Urinary bladder (tissue), 4 donors: ENCODE results near the gene PPFIBP2. TPM values are rescaled to one million over a fixed set of nuclear protein-coding genes. Genes with fewer than 3 reads are reported as not detected.

Experiments used
- DNase-seq: peaks from one replicate; pipeline ENCODE4 v3.0.0-alpha.2; 2015; ENCODE audit errors: extremely low spot score
- H3K27ac ChIP-seq: one replicate; pipeline ENCODE4 v1.5.1; 2013; ENCODE audit warnings: low read depth, mild to moderate bottlenecking, moderate library complexity
- H3K36me3 ChIP-seq: one replicate; pipeline ENCODE4 v1.6.1; 2013; ENCODE audit warnings: mild to moderate bottlenecking, moderate library complexity; ENCODE audit not compliant: insufficient read depth
- H3K4me1 ChIP-seq: one replicate; pipeline ENCODE4 v1.6.1; 2013; ENCODE audit warnings: mild to moderate bottlenecking, moderate library complexity; ENCODE audit not compliant: insufficient read depth
- H3K4me3 ChIP-seq: one replicate; pipeline ENCODE4 v1.5.1; 2013; ENCODE audit warnings: low read depth, low read length
- WGBS: extraction: QIAGEN DNeasy Blood & Tissue Kit; methylation state at CpG from one replicate; pipeline ENCODE4 v1.1.7; 2013; 5-methylcytosine and 5-hydroxymethylcytosine counted together
- polyA plus RNA-seq: library from polyadenylated mRNA; stranded (reverse); fragments of 200-250 nt; gene quantifications from one replicate; pipeline ENCODE4 v1.2.3, GENCODE V29; 2013
- total RNA-seq: library from RNA; depleted of rRNA; stranded (reverse); fragments of >200 nt; gene quantifications from one replicate; pipeline ENCODE4 v1.2.3, GENCODE V29; 2014
- donor health status: healthy with polysubstance abuse.
- donor health status: healthy.

PPFIBP2 gene
- total and polyA plus RNA-seq, 2 donors, result 11.9 to 56.8 TPM

DNA sequence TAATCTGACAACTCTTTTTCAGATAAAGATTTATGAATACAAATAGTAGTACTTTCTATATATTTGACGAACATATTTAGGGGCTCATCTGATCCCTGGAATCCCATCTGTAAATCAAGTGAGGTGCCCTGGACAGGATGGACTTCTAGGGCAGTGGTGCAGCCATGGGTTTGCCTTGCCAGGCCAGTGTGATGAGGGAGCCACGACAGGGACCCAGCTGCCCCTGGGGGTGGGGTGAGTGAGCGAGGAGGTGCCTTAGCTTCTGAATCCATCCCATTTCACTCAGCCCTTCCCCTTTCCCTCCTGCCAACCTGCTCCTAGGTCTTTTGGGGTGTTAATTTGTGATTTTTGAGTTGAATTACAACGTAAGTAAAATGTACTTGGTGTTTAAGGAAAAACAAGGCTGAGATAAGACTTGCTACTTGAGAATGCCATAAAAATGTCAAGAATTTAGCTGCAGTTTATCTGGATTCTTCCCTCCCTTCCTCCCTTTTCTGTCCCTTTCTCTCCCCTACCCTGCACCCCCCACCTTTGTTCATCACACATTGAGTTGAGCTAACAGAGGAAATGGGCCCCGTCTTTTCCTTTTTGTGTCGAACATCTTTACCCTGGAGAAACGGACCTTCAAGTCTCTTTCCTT lies 60.8 kb downstream of the PPFIBP2 start:
- no peaks in the 10 kb centered on the region for H3K36me3 ChIP-seq
- no peak overlapping the region for H3K4me3 ChIP-seq
- no peak overlapping the region for H3K27ac ChIP-seq
- no peak for DNase-seq
- WGBS, result 72% methylated on average over 7 of the region's 7 CpGs
- H3K4me1 ChIP-seq, result no peaks in the 10 kb centered on the region

DNA sequence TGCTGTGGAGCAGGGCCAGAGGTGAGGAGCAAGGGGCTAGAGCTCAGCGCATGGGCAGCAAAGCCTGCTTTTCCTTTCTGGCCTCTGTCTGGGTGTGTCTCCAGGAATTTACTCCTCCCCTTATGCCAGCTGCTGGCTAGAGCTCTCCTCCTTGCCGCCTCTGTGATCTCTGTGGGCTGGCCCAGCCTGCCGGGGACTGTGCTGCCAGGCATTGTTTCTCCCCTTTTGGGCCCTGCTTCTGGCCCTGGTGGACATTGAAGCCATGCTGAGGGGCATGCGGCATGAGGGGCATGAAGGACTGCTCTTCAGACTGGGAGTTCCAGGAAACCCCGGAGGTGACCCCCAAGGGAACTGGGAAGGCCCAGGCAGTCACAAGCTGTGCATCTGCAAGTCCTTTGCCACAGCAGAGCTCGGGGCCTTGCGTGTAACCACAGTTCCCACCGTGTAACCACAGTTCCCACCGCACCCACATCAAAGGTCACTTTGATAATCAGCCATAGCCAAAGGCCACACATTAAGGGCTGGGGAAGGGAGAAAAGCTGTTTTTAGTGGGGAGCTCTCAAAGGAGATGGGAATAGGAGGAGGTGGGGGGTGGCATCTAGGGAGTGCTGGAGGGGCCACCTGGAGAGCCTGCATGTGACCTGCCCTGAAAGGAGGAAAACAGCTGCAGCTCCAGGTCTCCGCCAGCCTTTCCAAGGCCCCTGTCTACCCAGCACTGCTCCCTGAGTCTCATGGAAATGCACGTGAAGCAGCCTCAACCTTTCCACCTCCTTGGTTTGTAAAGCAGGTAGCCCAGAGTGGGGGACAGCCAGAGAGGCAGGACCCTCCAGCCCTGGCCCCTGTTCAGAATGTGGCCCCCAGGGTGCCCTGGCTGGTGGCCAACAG lies 62.3 kb downstream of the PPFIBP2 start:
- 61% methylated on average over 11 of the region's 11 CpGs for WGBS
- Histone ChIP-seq H3K27ac (peak overlapping the region; percentile 77), H3K36me3 (no peaks in the 10 kb centered on the region), H3K4me3 (no peak overlapping the region), H3K4me1 (no peaks in the 10 kb centered on the region)
- no peak for DNase-seq

DNA sequence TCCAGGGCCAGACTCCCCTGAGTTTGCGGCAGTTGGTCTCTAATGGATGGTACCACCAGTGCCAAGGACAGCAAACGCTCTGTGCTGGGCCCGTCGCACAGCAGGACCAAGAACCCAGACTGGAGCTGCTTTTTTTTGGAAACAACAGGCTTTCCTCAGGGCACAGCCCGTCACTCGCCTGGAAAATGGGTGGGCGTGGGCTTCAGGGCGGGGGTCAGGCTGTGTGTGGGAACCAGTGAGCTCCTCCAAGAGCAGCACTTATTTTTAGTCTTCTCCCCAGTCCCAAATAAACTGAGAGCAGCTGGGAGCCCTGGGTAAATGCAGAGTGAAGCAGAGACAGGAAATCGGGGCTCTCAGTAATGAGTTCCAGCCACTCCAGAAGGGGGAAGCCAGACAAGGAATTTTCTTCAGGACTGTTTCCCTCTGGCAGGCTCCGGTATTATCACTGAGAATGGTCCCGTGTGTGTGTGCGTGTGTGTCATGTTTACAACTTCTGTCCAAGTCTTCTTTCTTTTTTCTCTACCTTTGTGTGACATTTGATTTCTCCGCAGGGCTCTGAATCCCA lies 63.0 kb downstream of the PPFIBP2 start:
- Histone ChIP-seq H3K4me3 (peak overlapping the region; percentile 20), H3K27ac (peak overlapping the region; percentile 77), H3K4me1 (no peaks in the 10 kb centered on the region), H3K36me3 (no peaks in the 10 kb centered on the region)
- 19% methylated on average over 13 of the region's 13 CpGs for WGBS
- no peak for DNase-seq

GRCh38 chr11:7577291-7578190 lies 63.7 kb downstream of the PPFIBP2 start:
- peak; percentile 70 for DNase-seq
- Histone ChIP-seq H3K36me3 (no peaks in the 10 kb centered on the region), H3K4me3 (peak overlapping the region; percentile 20), H3K27ac (peak overlapping the region; percentile 77), H3K4me1 (no peaks in the 10 kb centered on the region)
- 6% methylated on average over 16 of the region's 16 CpGs for WGBS

DNA sequence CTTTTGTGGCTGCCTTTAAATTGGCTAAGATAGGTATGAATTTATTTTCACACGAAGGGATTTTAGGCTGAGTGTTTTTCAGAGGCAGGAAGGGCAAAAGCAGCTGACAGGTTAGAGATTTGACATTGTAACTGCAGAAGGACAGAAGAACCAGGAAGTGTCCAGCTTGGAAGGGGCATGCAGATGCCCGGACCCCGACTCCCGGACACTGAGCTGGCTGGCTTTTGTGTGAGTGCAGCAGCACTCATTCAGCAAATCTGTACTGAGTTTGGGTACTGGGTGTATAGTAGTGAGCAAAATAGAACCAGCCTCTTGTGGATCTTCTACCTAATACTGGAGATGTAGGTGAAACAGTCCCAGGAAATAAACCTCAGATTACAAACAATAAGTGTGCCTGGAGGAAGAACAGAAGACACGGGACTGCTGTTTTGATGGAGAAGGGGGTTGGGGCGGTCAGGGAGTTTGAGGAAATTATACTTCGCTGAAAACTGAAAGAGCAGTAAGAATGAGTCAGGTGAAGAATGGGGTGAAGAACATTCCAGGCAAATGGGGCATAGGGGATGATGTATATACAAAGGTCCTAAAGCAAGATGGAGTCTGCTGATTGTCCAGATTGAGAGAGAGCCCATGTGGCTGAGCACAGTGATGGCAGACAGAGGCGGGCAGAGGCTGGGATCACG lies 64.6 kb downstream of the PPFIBP2 start:
- no peaks in the 10 kb centered on the region for H3K4me1 ChIP-seq
- peak overlapping the region; percentile 32 for H3K27ac ChIP-seq
- no peak for DNase-seq
- peak overlapping the region; percentile 20 for H3K4me3 ChIP-seq
- 48% methylated on average over 9 of the region's 9 CpGs for WGBS
- no peaks in the 10 kb centered on the region for H3K36me3 ChIP-seq

DNA sequence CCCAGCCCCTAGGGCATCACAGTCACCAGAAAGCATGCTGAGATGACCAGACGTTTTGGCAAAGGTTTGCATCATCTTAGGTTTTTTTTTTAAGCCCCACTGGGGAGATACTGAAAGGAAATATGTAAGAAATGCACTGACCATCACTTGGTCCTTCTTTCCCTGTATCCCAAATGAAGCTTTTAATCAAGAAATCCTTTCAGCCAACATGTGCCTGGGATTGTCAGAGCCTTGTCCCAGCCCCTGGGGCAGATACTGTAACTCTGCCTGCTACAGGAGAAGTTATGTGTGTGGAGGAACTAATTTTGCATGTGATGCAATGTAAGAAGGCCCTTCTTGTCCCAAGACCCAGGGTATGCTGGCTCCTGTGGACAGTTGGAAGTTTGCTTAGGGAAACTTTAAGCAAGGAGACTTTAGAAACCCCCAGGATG lies 65.6 kb downstream of the PPFIBP2 start:
- Histone ChIP-seq H3K4me1 (no peaks in the 10 kb centered on the region), H3K4me3 (no peak overlapping the region)
- WGBS, result 32% methylated on average over 1 of the region's 1 CpG

GRCh38 chr11:7581021-7581590 lies 67.3 kb downstream of the PPFIBP2 start:
- H3K4me1 ChIP-seq, result no peaks in the 10 kb centered on the region
- no peak overlapping the region for H3K4me3 ChIP-seq
- DNase-seq, result no peak
- H3K27ac ChIP-seq, result no peak overlapping the region
- H3K36me3 ChIP-seq, result no peaks in the 10 kb centered on the region
- WGBS, result 54% methylated on average over 2 of the region's 2 CpGs

More for the DNA sequence above, 65.6 kb downstream of the PPFIBP2 start:
- no peak for DNase-seq
- Histone ChIP-seq H3K27ac (no peak overlapping the region), H3K36me3 (no peaks in the 10 kb centered on the region)

GRCh38 chr11:7582338-7582985 lies 68.7 kb downstream of the PPFIBP2 start:
- H3K4me1 ChIP-seq, result no peaks in the 10 kb centered on the region
- no peak for DNase-seq
- H3K36me3 ChIP-seq, result no peaks in the 10 kb centered on the region
- no peak overlapping the region for H3K4me3 ChIP-seq
- WGBS, result 70% methylated on average over 2 of the region's 2 CpGs
- H3K27ac ChIP-seq, result no peak overlapping the region

GRCh38 chr11:7583248-7583647 lies 69.4 kb downstream of the PPFIBP2 start:
- 80% methylated on average over 3 of the region's 3 CpGs for WGBS
- Histone ChIP-seq H3K4me3 (no peak overlapping the region), H3K36me3 (no peaks in the 10 kb centered on the region), H3K27ac (no peak overlapping the region), H3K4me1 (no peaks in the 10 kb centered on the region)
- no peak for DNase-seq

DNA sequence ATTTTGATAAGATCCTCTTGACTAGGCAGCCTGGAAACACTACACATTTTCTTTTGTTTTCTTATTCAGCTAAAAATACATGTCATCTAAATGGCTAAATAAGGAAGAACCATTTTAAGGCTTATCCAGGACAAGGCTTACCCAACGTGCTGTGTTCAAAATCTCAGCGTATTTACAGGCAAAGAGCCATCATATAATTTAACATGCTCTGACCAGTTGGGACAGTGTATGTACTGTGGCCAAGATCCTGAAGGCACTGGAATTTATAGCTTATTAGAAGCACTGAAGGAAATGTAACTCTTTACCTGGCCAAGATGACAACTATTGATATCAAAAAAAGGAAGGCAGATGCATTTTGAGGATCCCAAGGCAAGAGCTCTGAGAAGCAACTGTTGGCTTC lies 71.1 kb downstream of the PPFIBP2 start:
- no peaks in the 10 kb centered on the region for H3K4me1 ChIP-seq
- DNase-seq, result no peak
- 53% methylated on average over 2 of the region's 2 CpGs for WGBS
- no peak overlapping the region for H3K4me3 ChIP-seq
- no peak overlapping the region for H3K27ac ChIP-seq
- no peaks in the 10 kb centered on the region for H3K36me3 ChIP-seq

DNA sequence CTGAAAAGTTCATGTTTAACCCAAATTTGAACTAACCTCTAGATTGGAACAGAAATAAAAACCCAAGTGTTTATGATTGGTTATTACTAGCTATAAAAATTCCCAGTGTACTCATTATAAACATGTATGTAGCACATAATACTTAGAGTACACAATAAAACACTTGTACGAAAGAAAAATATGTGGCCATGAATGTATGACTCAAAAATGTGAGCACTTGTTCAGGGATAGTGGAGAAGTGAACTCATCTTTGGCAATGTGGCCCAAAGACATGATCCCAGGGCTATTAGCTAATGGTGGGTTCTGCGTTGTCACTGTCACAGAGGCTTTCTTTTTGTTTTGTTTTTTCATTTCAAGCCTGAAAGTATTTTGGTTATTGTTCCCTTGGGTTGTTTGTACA lies 72.0 kb downstream of the PPFIBP2 start:
- DNase-seq, result no peak
- Histone ChIP-seq H3K4me3 (no peak overlapping the region), H3K4me1 (no peaks in the 10 kb centered on the region), H3K27ac (no peak overlapping the region), H3K36me3 (no peaks in the 10 kb centered on the region)
- 63% methylated on average over 2 of the region's 2 CpGs for WGBS

GRCh38 chr11:7586376-7586775 lies 72.6 kb downstream of the PPFIBP2 start:
- Histone ChIP-seq H3K27ac (no peak overlapping the region), H3K4me3 (no peak overlapping the region), H3K36me3 (no peaks in the 10 kb centered on the region), H3K4me1 (no peaks in the 10 kb centered on the region)
- WGBS, result 71% methylated on average over 2 of the region's 2 CpGs
- no peak for DNase-seq
